ENCODE measurements around the gene LTA. TPM values are rescaled to one million over a fixed set of nuclear protein-coding genes. Genes with fewer than 3 reads are reported as not detected.

LTA gene
- total RNA-seq, 1 experiment from 2014 or later: not detected

DNA sequence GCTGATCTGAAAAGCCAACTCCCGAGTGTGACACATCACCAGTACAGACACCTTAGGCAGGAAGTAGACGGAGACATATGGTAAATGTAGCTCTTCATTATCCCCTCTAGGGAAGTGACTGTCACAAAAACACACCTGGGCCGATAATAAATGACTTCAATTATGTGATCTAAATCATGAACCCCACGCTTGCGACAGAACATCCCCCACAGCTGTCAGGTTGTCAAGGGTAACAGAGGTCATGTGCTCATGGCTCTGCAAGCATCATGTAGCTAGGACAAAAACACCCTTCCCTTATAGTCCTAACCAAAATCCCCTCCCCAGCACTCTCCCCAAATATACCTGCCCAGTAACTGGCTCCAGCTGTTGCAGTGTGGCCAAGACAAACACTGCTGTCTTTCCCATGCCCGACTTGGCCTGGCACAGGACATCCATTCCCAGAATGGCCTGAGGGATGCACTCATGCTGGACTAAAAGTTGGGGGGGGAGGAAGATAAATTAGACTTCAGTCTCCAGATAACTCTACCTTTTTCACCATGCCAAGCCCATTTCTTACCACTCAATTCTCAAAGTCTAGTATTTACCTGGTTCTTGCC lies 33.2 kb upstream of the LTA start:
- intact Hi-C loops (cut with micrococcal nuclease): no loop called here
- Mint-ChIP-seq H3K4me3 (ENCODE audit: unreplicated experiment) (peak overlapping the region; percentile 71), H3K9me3 (ENCODE audit: unreplicated experiment) (no peaks in the 10 kb centered on the region), H3K36me3 (ENCODE audit: insufficient read depth, unreplicated experiment) (peaks cover 77% of the 10 kb centered on the region), H3K27ac (ENCODE audit: low read depth, unreplicated experiment) (no peak overlapping the region), H3K27me3 (ENCODE audit: insufficient read depth, unreplicated experiment) (no peaks in the 10 kb centered on the region), H3K4me1 (ENCODE audit: insufficient read depth, unreplicated experiment) (peaks cover 32% of the 10 kb centered on the region)
- CTCF ChIA-PET: interaction anchor here (0.6 to 1.9 kb wide), 7 partner anchors 13 to 296 kb away, joined by 3 to 8 read pairs (median 3); no protein-coding TSS in a partner anchor
- TF ChIP-seq, protein P1, sequence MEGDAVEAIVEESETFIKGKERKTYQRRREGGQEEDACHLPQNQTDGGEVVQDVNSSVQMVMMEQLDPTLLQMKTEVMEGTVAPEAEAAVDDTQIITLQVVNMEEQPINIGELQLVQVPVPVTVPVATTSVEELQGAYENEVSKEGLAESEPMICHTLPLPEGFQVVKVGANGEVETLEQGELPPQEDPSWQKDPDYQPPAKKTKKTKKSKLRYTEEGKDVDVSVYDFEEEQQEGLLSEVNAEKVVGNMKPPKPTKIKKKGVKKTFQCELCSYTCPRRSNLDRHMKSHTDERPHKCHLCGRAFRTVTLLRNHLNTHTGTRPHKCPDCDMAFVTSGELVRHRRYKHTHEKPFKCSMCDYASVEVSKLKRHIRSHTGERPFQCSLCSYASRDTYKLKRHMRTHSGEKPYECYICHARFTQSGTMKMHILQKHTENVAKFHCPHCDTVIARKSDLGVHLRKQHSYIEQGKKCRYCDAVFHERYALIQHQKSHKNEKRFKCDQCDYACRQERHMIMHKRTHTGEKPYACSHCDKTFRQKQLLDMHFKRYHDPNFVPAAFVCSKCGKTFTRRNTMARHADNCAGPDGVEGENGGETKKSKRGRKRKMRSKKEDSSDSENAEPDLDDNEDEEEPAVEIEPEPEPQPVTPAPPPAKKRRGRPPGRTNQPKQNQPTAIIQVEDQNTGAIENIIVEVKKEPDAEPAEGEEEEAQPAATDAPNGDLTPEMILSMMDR (IDR thresholded peaks at IDR 0.05; ENCODE audit: unreplicated experiment): no peak
- DNase-seq (ENCODE audit: unreplicated experiment): no peak
- no TSS peak for BruUV-seq (replicated peaks)
- POLR2A ChIA-PET: interaction anchor here (0.6 to 6.8 kb wide), 6 partner anchors 10 to 138 kb away, joined by 3 to 173 read pairs (median 4); partner anchors contain the start of genes MCCD1 and MICB

DNA sequence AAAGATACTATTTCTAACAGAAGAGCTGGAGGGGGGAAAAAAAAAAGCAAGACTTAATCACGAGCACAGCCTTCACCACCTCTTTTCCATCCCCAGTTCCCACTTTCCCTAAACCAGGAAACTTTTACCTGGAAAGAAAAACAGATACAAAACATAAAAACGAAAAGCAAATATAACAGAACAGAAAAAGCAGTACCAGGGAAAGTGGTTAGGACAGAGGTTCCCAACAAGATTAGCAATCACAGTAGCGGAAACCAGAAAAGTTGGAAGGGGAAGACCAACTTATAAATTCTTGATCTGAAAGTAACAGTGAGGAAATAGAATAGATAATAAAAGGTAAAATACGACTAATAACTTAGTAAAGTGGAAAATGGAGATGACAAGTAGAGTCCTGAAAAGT lies 31.4 kb upstream of the LTA start:
- CTCF ChIA-PET: interaction anchor here (1.0 to 2.2 kb wide), 4 partner anchors 46 to 58 kb away, joined by 3 to 17 read pairs (median 8); no protein-coding TSS in a partner anchor
- POLR2A ChIA-PET: interaction anchor here (0.8 to 6.8 kb wide), 26 partner anchors 9 to 1013 kb away, joined by 3 to 173 read pairs (median 8); partner anchors contain the start of genes BAG6, C6orf47, CLIC1 and CSNK2B
- H3K27ac Mint-ChIP-seq (ENCODE audit: low read depth, unreplicated experiment): peak overlapping the region; percentile 96
- peaks cover 60% of the 10 kb centered on the region for H3K36me3 Mint-ChIP-seq (ENCODE audit: insufficient read depth, unreplicated experiment)
- TF ChIP-seq, protein P1 (IDR thresholded peaks at IDR 0.05; ENCODE audit: unreplicated experiment): no peak
- peak overlapping the region; percentile 71 for H3K4me3 Mint-ChIP-seq (ENCODE audit: unreplicated experiment)
- peaks cover 34% of the 10 kb centered on the region for H3K4me1 Mint-ChIP-seq (ENCODE audit: insufficient read depth, unreplicated experiment)
- intact Hi-C loops (cut with micrococcal nuclease): loop anchor here (1.0 to 10.0 kb wide), 3 partner anchors 42 to 234 kb away; partner anchors contain the start of genes MICB and VWA7
- no peaks in the 10 kb centered on the region for H3K27me3 Mint-ChIP-seq (ENCODE audit: insufficient read depth, unreplicated experiment)
- no peak for DNase-seq (ENCODE audit: unreplicated experiment)
- no TSS peak for BruUV-seq (replicated peaks)
- H3K9me3 Mint-ChIP-seq (ENCODE audit: unreplicated experiment): no peaks in the 10 kb centered on the region

DNA sequence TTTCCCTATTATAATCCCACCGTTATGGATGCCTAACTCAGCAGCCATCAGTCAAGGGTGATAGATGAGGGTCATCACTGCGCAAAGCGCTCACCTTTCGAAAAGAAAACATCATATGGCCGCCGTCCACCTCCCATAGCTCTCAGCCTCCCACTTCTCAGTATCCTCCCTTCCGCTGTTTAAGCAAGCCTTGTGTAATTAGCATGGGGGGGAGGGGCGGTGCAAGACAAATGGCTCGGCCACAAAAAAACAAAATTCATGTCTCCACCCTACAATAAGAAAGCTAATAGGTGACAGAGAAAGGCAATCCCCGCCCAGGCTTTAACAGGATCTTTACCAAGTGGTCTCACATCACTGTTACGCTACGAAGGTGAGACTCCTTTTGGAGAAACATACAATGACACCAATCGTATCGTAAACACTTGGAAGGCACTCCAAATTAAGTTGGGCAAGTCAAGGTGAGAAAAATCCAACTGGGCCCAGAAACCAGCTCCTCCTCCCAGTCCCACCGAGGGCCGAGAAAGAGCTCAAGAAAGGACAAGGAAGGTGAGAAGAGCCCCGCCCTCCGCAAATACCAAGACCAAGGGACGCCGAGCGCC lies 30.9 kb upstream of the LTA start:
- Mint-ChIP-seq H3K36me3 (ENCODE audit: insufficient read depth, unreplicated experiment) (peaks cover 55% of the 10 kb centered on the region), H3K9me3 (ENCODE audit: unreplicated experiment) (no peaks in the 10 kb centered on the region), H3K4me1 (ENCODE audit: insufficient read depth, unreplicated experiment) (peaks cover 33% of the 10 kb centered on the region), H3K27ac (ENCODE audit: low read depth, unreplicated experiment) (peak overlapping the region; percentile 96), H3K27me3 (ENCODE audit: insufficient read depth, unreplicated experiment) (no peaks in the 10 kb centered on the region), H3K4me3 (ENCODE audit: unreplicated experiment) (peak overlapping the region; percentile 71)
- TF ChIP-seq, protein P1 (IDR thresholded peaks at IDR 0.05; ENCODE audit: unreplicated experiment): no peak
- BruUV-seq (replicated peaks): TSS peak; percentile 64
- peak; percentile 78 for DNase-seq (ENCODE audit: unreplicated experiment)
- CTCF ChIA-PET: interaction anchor here (0.6 to 2.2 kb wide), 7 partner anchors 12 to 57 kb away, joined by 3 to 17 read pairs (median 5); no protein-coding TSS in a partner anchor
- POLR2A ChIA-PET: interaction anchor here (0.6 to 6.8 kb wide), 39 partner anchors 9 to 1731 kb away, joined by 3 to 173 read pairs (median 5); partner anchors contain the start of genes ABHD16A, BAG6, C6orf47 and CLIC1
- intact Hi-C loops (cut with micrococcal nuclease): loop anchor here (1.0 to 10.0 kb wide), 3 partner anchors 43 to 234 kb away; partner anchors contain the start of genes MICB and VWA7

Data from MCF 10A (cell line).